Erythroblast (primary cell): ENCODE results near the gene IGSF9B.

Experiments used
- GATA1 ChIP-seq: IDR thresholded peaks from 2 replicates; pipeline ENCODE4 v1.6.1; 2011; ENCODE audit warnings: low read depth, mild to moderate bottlenecking, control low read depth, low read length, moderate library complexity
- POLR2A ChIP-seq: IDR thresholded peaks from 2 replicates; pipeline ENCODE4 v1.6.1; 2011; ENCODE audit warnings: mild to moderate bottlenecking, low read length

DNA sequence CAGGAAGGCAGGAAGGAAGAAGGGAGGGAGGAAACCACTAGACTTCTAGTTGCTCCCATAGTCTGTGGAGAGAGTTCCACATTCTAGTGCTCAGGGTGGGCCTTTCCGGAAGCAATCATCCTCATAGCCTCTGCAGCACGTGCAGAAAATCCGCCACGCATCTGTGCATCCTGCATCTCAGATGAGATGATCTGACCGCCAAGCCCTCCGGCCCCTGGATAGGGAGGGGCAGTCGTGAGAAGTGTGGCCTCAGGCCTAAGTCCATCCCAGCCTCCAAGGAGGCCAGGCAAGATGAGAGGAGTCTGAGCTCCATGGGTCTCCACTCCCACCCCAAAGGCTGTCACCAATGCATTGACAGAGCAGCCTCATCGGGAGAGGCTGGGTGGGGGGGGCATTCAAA is 30.4 kb upstream of the IGSF9B start:
- TF ChIP-seq POLR2A, result no peak
- TF ChIP-seq GATA1, result no peak
